T-helper 1 cell treated with Interleukin-12 subunit alpha and Interleukin-12 subunit beta and Interleukin-4 antibody, amounts not matched to agents 30 ng/mL and 1 ng/mL, for 36 hours (primary cell): ENCODE measurements around the gene PPIE. TPM values are rescaled to one million over a fixed set of nuclear protein-coding genes. Genes with fewer than 3 reads are reported as not detected.

ENCODE experiments used
- intact Hi-C: fragments of 100-400 bp; cut with micrococcal nuclease; formaldehyde crosslinking; loops from one replicate; pipeline ENCODE4 v1.15.1; 2024
- total RNA-seq: library from RNA; stranded (reverse); gene quantifications from 2 replicates; pipeline ENCODE4 v1.2.3, GENCODE V29; 2022

PPIE gene
- total RNA-seq, 1 donor from 2014 or later = 61.3 TPM

- intact Hi-C loops = loop anchor here (1.0 to 2.0 kb wide), 6 partner anchors 29 to 622 kb away; partner anchors contain the start of genes HPCAL4 and NT5C1A
Measured at GRCh38 chr1:39720094-39720999, 18.3 kb upstream of the PPIE start.

DNA sequence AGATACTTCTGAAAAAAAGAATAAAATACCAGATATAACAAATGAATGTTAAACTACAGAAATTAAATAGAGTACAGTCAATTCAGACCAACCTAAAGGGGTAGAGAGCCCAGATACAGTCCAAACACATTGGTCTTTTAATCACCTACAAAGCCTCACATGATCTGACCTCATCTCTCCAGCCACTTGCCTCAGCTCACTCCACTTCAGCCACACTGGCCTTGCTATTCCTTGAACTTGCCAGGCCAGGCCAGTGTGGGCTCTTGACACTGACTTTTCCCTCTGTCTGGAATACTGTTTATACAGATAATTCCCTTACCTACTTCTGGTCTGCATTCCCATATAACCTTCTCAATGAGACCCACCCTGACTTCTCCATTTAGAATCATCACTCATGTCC, 17.0 kb upstream of the PPIE start:
- intact Hi-C loops = loop anchor here (2.0 kb wide), 1 partner anchor 623 kb away; no protein-coding TSS in a partner anchor

- intact Hi-C loops = no loop called here
Measured at GRCh38 chr1:39722495-39722894, 16.2 kb upstream of the PPIE start.

GRCh38 chr1:39726600-39726999, 12.1 kb upstream of the PPIE start:
- intact Hi-C loops = no loop called here

DNA sequence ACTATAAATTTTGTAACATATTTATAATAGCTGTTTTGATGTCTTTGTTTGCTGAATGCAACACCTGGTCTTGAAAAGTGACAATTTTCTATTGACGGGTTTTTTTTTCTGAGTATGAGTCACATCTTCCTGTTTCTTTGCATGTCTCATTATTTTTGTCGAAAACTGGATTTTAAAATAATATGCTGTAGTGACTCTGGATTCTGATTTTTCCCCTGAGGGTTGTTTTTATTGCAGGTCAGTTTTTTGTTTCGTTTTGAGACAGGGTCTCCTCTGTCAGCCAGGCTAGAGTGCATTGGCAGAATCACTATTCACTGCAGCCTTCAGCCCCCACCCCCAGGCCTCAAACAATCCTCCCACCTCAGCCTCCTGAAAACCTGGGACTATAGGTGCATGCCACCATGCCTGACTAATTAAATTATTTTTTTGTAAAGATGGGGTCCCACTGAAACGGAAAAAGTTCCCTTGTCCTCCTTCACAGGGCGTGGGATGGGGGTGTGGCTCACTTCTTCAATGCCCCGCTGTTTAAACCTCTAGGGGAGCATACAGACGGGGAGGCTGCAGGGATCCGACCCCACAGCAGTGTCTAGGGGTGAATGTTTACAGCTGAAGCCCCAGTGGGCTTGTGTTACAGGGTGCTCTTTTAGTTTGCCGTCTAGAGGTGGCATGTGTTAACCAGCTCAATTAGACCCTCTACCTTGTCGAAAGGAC, 11.3 kb upstream of the PPIE start:
- intact Hi-C loops = no loop called here

- intact Hi-C loops = no loop called here
Measured at GRCh38 chr1:39727932-39728317, 10.8 kb upstream of the PPIE start.

DNA sequence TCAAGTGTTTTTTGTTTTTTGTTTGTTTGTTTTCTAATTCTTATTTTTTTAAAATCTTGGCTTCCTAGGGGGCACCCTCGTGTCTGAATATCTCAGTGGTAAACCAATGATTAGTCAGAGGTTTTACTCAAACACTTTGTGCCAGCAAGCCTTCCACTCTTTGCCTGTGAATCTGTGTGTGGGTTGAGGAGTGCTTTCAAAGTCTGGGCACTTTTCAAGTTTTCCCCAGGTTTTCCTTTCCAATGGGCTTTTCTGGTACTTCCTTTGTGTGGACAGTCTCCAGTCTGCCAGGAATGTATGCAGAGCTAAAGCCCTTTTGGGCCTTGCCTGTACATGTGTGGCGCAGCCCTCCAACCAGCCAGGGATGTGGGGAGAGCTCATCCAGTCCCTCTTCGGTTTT, 9.7 kb upstream of the PPIE start:
- intact Hi-C loops = no loop called here

DNA sequence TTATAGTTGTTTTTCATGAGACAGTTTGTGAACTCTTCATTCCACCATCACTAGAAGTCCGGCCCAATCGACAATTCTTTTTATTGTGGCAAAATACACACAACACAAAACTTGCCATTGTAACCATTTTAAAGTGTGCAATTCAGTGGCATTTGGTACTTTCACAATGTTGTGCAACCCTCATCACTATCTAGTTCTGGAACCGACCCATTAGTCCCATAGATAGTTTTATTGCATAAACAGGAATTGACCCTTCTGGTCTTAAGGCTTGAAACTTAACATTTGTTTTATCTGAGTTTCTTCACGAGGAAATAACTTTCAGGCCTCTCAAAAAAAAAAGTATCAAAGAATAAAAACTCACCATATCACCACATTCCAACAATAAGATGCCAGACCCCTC, 8.8 kb upstream of the PPIE start:
- intact Hi-C loops = loop anchor here (10.0 kb wide), 2 partner anchors 175 to 535 kb away; partner anchors contain the start of gene MYCL

GRCh38 chr1:39732730-39733129, 6.0 kb upstream of the PPIE start:
- intact Hi-C loops = loop anchor here (10.0 kb wide), 2 partner anchors 172 to 538 kb away; partner anchors contain the start of gene MYCL

- intact Hi-C loops = loop anchor here (10.0 kb wide), 2 partner anchors 172 to 538 kb away; partner anchors contain the start of gene MYCL
Measured at GRCh38 chr1:39733161-39733560, 5.5 kb upstream of the PPIE start.

- intact Hi-C loops = loop anchor here (10.0 kb wide), 2 partner anchors 169 to 541 kb away; partner anchors contain the start of gene MYCL
Measured at GRCh38 chr1:39735731-39736130, 3.0 kb upstream of the PPIE start.

GRCh38 chr1:39737546-39738169, 1.0 kb upstream of the PPIE start:
- intact Hi-C loops = loop anchor here (1.0 to 10.0 kb wide), 4 partner anchors 46 to 543 kb away; partner anchors contain the start of genes CAP1, HPCAL4 and MYCL

DNA sequence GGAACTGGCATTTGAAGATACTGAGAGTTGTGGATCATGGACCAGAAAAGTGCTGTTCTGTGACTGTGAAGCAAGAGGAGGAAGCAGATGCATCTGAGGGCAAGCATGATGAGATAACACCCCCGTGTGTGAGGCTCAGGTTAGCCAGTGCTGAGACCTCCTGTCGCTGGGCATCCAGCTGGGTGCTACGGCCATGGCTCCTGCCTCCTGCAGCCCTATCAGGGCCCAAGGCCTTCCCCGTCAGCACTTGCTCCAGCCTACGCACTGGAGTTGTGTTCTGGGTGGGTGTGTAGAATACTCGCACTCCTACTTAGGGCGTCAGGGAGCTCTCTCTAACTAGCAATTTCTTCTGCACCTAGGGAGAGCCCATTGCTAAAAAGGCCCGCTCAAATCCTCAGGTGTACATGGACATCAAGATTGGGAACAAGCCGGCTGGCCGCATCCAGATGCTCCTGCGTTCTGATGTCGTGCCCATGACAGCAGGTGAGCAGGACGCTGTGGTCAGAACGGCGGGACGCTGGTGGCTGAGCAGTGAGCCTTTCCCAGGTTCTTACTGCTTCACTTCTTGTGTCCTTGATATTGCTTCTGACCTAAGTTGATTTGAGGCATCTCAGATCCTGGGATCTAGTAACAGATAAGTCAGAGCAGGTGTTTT, 6.5 kb downstream of the PPIE start:
- intact Hi-C loops = no loop called here

GRCh38 chr1:39751595-39751994, 12.9 kb downstream of the PPIE start:
- intact Hi-C loops = no loop called here

- intact Hi-C loops = no loop called here
Measured at GRCh38 chr1:39752703-39753102, 14.0 kb downstream of the PPIE start.

- intact Hi-C loops = no loop called here
Measured at GRCh38 chr1:39753132-39754025, 14.7 kb downstream of the PPIE start.

- intact Hi-C loops = no loop called here
Measured at GRCh38 chr1:39754026-39754570, 15.4 kb downstream of the PPIE start.

DNA sequence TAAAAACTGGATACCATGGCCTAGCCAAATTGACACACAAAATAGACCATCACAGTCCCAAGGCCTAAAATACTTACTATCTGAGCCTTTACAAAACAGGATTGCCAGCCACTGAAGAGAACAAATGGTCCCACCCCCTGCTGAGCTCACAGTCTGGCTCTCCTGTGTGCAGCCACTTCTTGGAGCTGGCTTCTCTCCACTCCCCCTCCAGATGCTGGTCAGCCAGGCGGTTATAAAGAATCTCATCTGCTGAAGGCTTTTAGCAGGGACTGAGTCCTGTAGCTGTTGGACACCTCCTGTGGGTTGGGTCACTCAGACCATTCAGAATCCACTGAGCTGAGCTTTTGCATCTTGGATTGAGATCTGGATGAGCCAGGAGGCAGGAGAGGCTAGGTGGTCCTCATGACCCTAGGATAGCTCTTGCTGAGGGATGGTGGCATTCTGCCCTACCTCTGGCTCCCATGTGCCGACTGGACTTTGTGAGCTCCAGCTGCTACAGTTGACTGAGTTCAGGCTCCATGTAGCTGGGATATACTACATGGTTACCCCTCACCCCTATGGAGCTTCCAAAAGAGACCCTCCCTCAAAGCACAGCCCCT, 16.3 kb downstream of the PPIE start:
- intact Hi-C loops = no loop called here

- intact Hi-C loops = no loop called here
Measured at GRCh38 chr1:39755965-39756659, 17.4 kb downstream of the PPIE start.
